ENCODE data around the gene SLC25A42. TPM values are rescaled to one million over a fixed set of nuclear protein-coding genes. Genes with fewer than 3 reads are reported as not detected.
A peak's percentile ranks its signal among the peaks of the same experiment; 100 is the strongest.
"Not testable (repeated sequence)": the region's sequence is repeated elsewhere in the genome, so short reads cannot be mapped to it uniquely, and the experiment has no call there.

Gene SLC25A42
- total RNA-seq, 4 donors from 2014 or later, result 11.2 to 24.8 (median 13.2) TPM

- Histone ChIP-seq H3K4me3 (no peak overlapping the region), H3K4me1 (peaks cover 0 to 1% (median 0%) of the 10 kb centered on the region in 4 donors), H3K27me3 (no peaks in the 10 kb centered on the region), H3K36me3 (no peaks in the 10 kb centered on the region), H3K27ac (no peak overlapping the region), H3K9me3 (peaks cover 0 to 6% (median 2%) of the 10 kb centered on the region in 4 donors)
- no peak for TF ChIP-seq POLR2A (IDR thresholded peaks at IDR 0.05)
- TF ChIP-seq, protein P1, sequence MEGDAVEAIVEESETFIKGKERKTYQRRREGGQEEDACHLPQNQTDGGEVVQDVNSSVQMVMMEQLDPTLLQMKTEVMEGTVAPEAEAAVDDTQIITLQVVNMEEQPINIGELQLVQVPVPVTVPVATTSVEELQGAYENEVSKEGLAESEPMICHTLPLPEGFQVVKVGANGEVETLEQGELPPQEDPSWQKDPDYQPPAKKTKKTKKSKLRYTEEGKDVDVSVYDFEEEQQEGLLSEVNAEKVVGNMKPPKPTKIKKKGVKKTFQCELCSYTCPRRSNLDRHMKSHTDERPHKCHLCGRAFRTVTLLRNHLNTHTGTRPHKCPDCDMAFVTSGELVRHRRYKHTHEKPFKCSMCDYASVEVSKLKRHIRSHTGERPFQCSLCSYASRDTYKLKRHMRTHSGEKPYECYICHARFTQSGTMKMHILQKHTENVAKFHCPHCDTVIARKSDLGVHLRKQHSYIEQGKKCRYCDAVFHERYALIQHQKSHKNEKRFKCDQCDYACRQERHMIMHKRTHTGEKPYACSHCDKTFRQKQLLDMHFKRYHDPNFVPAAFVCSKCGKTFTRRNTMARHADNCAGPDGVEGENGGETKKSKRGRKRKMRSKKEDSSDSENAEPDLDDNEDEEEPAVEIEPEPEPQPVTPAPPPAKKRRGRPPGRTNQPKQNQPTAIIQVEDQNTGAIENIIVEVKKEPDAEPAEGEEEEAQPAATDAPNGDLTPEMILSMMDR (IDR thresholded peaks at IDR 0.05), result no peak
- DNase-seq, result no peak
Observed at GRCh38 chr19:19131989-19132388, 68.2 kb downstream of the SLC25A42 start.

DNA sequence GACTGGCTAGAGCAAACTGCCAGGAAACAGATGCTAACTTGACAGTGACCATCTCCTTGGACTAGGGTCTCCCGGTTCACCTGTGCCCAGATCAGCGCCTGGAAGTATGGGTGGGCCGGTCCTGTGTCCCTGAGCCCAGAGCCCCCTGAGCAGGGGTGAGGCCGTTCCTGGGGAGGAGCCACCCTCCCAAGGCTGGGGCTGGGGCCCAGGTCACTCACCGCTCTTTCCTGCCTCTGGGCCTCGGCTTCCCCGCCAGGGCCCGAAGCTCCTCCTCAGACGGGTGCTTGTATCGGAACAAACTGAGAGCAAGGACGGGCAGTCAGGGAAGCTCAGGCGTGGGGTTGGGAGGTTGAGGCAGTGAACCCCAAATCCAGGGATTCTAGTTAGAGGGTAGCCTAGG is 69.1 kb downstream of the SLC25A42 start:
- Histone ChIP-seq H3K27me3 (no peaks in the 10 kb centered on the region), H3K4me1 (peaks cover 0 to 10% (median 2%) of the 10 kb centered on the region in 4 donors)
- DNase-seq, result no peak

GRCh38 chr19:19133985-19134384 is 70.2 kb downstream of the SLC25A42 start:
- Histone ChIP-seq H3K27ac (no peak overlapping the region), H3K4me1 (peaks cover 0 to 11% (median 2%) of the 10 kb centered on the region in 4 donors), H3K27me3 (no peaks in the 10 kb centered on the region), H3K4me3 (no peak overlapping the region), H3K36me3 (no peaks in the 10 kb centered on the region), H3K9me3 (peaks cover 0 to 6% (median 2%) of the 10 kb centered on the region in 4 donors)
- no peak for DNase-seq
- no peak for TF ChIP-seq POLR2A (IDR thresholded peaks at IDR 0.05)
- TF ChIP-seq, protein P1 (IDR thresholded peaks at IDR 0.05), result no peak

More for the DNA sequence above, 69.1 kb downstream of the SLC25A42 start:
- Histone ChIP-seq H3K4me3 (no peak overlapping the region), H3K9me3 (peaks cover 0 to 6% (median 2%) of the 10 kb centered on the region in 4 donors), H3K27ac (no peak overlapping the region), H3K36me3 (no peaks in the 10 kb centered on the region)
- TF ChIP-seq, protein P1 (IDR thresholded peaks at IDR 0.05), result no peak
- no peak for TF ChIP-seq POLR2A (IDR thresholded peaks at IDR 0.05)

DNA sequence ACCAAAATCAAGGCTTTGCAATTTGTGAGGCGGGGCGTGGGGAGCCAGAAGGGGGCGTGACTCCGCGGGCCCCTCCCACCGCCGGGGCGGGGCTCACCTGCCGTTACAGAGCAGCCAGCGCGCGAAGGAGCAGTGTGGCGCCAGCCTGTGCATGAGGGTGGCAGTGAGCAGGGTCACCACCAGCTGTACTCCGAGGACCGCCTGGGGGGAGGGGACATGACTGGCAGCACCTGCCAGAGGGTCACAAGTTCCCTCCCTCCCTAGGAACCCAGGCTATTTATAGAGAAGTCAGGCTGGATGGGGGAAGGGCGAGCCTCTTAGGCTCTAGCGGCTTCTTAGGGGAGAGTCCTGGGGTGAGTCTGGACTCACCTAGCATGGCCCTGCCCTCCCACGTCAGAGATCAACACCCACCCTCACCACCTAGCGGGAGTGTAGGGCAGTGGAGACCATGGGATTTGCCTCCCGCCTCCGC is 70.9 kb downstream of the SLC25A42 start:
- TF ChIP-seq, protein P1 (IDR thresholded peaks at IDR 0.05), result no peak
- no peak for TF ChIP-seq POLR2A (IDR thresholded peaks at IDR 0.05)
- no peaks in the 10 kb centered on the region for H3K36me3 ChIP-seq
- H3K4me3 ChIP-seq, result no peak overlapping the region
- no peaks in the 10 kb centered on the region for H3K27me3 ChIP-seq
- no peak for DNase-seq
- H3K9me3 ChIP-seq, result peaks cover 0 to 6% (median 2%) of the 10 kb centered on the region in 4 donors
- H3K27ac ChIP-seq, result no peak overlapping the region
- H3K4me1 ChIP-seq, result peaks cover 0 to 11% (median 2%) of the 10 kb centered on the region in 4 donors

- not testable (repeated sequence) for H3K27ac ChIP-seq, H3K36me3 ChIP-seq, H3K27me3 ChIP-seq, DNase-seq, H3K9me3 ChIP-seq, H3K4me3 ChIP-seq
- peaks cover 0 to 11% (median 2%) of the 10 kb centered on the region in 4 donors for H3K4me1 ChIP-seq
Observed at GRCh38 chr19:19135713-19136112, 71.9 kb downstream of the SLC25A42 start.

GRCh38 chr19:19137556-19138108 is 73.8 kb downstream of the SLC25A42 start:
- peak overlapping the region in 3 of 4 donors; percentile 70 to 79 (median 70) for H3K27ac ChIP-seq
- DNase-seq, result no peak
- H3K9me3 ChIP-seq, result no peaks in the 10 kb centered on the region
- H3K36me3 ChIP-seq, result no peaks in the 10 kb centered on the region
- H3K4me1 ChIP-seq, result peaks cover 0 to 11% (median 2%) of the 10 kb centered on the region in 4 donors
- TF ChIP-seq, protein P1 (IDR thresholded peaks at IDR 0.05), result no peak
- TF ChIP-seq POLR2A (IDR thresholded peaks at IDR 0.05), result no peak
- H3K4me3 ChIP-seq, result peak overlapping the region; percentile 59 to 76 (median 68)
- H3K27me3 ChIP-seq, result no peaks in the 10 kb centered on the region
